Caco-2 (cell line): ENCODE data around the gene CFAP298. TPM values are rescaled to one million over a fixed set of nuclear protein-coding genes. Genes with fewer than 3 reads are reported as not detected.
"Not testable (repeated sequence)": the region's sequence is repeated elsewhere in the genome, so short reads cannot be mapped to it uniquely, and the experiment has no call there.

Source experiments
- BruUV-seq: library from RNA; stranded (reverse); fragments of 400-500 nt; replicated peaks from 2 replicates; lab custom pipeline; 2021; lab: Mats Ljungman, UMichigan
- CTCF ChIA-PET: fragments of 300-600 bp; sonication (Branson Sonifier 250); formaldehyde crosslinking; loops from one replicate; lab custom pipeline; 2022; ENCODE audit warnings: antibody characterized with exemption; lab: Charles Lee
- POLR2A ChIA-PET: fragments of 300-600 bp; sonication (Branson Sonifier 250); formaldehyde crosslinking; loops from one replicate; lab custom pipeline; 2022; ENCODE audit warnings: antibody characterized with exemption; lab: Charles Lee
- DNase-seq, 2 experiments: peaks; one replicate each; pipeline versions ENCODE4 v3.0.0 to v3.0.0-alpha.2; 2020 to 2022
- H3K27me3 ChIP-seq: replicated peaks from 2 replicates; pipeline ENCODE4 v1.6.0; 2011; ENCODE audit warnings: low read length; ENCODE audit not compliant: control insufficient read depth, insufficient read depth
- H3K36me3 ChIP-seq: 2 replicates; pipeline ENCODE4 v1.5.1; 2011; ENCODE audit warnings: low read length; ENCODE audit not compliant: control insufficient read depth, insufficient read depth
- H3K4me1 ChIP-seq: fragments of 250-450 bp; sonication (Bioruptor Pico); 2 replicates; pipeline ENCODE4 v1.5.1; 2020; ENCODE audit warnings: mild to moderate bottlenecking
- H3K4me3 ChIP-seq: 2 replicates; pipeline ENCODE4 v1.5.1; 2011; ENCODE audit warnings: low read depth, mild to moderate bottlenecking, control low read depth, low read length
- H3K9me3 ChIP-seq: fragments of 250-450 bp; sonication (Bioruptor Pico); 2 replicates; pipeline ENCODE4 v1.5.1; 2020; ENCODE audit warnings: mild to moderate bottlenecking, moderate library complexity
- H3K27ac Mint-ChIP-seq: one replicate; pipeline ENCODE4 v1.8.0; 2022; ENCODE audit warnings: mixed read lengths; ENCODE audit not compliant: unreplicated experiment
- H3K27me3 Mint-ChIP-seq: one replicate; pipeline ENCODE4 v1.8.0; 2022; ENCODE audit warnings: mixed read lengths; ENCODE audit not compliant: insufficient read depth, unreplicated experiment
- H3K36me3 Mint-ChIP-seq: one replicate; pipeline ENCODE4 v1.8.0; 2022; ENCODE audit warnings: mild to moderate bottlenecking, mixed read lengths; ENCODE audit not compliant: insufficient read depth, unreplicated experiment
- H3K4me1 Mint-ChIP-seq: one replicate; pipeline ENCODE4 v1.8.0; 2022; ENCODE audit warnings: low read depth, mixed read lengths; ENCODE audit not compliant: unreplicated experiment
- H3K4me3 Mint-ChIP-seq: one replicate; pipeline ENCODE4 v1.8.0; 2022; ENCODE audit warnings: mild to moderate bottlenecking, moderate library complexity, mixed read lengths; ENCODE audit not compliant: unreplicated experiment
- H3K9me3 Mint-ChIP-seq: one replicate; pipeline ENCODE4 v1.8.0; 2022; ENCODE audit warnings: mixed read lengths; ENCODE audit not compliant: unreplicated experiment
- intact Hi-C: fragments of 100-400 bp; cut with micrococcal nuclease; formaldehyde crosslinking; loops from one replicate; pipeline ENCODE4 v1.10.0; 2022; ENCODE audit not compliant: unreplicated experiment
- total RNA-seq: library from RNA; stranded (reverse); gene quantifications from 2 replicates; pipeline ENCODE4 v1.2.3, GENCODE V29; 2022
- TF ChIP-seq, protein P1 (sequence below), 2 experiments: fragments of 200-600 bp in 1 of 2; IDR thresholded peaks; 1 replicate in 1 of 2; 2 replicates in 1 of 2; pipeline versions ENCODE4 v1.5.1 to v1.8.0; 2011 to 2022; ENCODE audit warnings: antibody characterized with exemption in 1 of 2, control low read depth in 1 of 2, inconsistent platforms in 1 of 2, low read depth in 1 of 2, low read length in 1 of 2, mild to moderate bottlenecking in 1 of 2, moderate library complexity in 1 of 2; ENCODE audit not compliant: insufficient read depth in 1 of 2, severe bottlenecking in 1 of 2, unreplicated experiment in 1 of 2

CFAP298 gene
- total RNA-seq, 1 experiment from 2014 or later = 54.5 TPM

DNA sequence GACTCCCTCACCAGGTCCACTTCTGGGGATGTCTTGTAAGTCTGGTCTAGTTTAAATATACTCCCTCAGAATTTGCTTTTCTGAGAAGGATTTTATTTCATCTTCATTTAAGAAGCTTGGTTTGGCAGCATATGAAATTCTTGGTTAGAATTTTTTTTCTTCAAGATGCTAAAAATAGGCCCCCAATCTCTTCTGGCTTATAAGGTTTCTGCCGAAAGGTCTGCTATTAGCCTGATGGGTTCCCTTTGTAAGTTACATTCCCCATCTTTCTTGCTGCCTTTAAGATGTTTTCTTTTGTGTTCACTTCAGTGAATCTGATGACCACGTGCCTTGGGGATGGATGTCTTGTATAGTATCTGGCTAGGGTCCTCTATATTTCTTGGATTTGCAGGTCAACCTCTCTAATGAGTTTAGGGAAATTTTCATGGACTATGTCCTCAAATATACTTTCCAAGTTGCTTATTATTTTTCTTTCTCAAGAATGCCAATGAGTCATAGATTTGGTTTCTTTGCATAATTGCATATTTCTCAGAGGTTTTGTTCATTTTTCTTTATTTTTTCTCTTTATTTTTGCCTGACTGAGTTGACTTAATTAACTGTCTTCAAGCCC lies 46.2 kb downstream of the CFAP298 start:
- Mint-ChIP-seq H3K36me3 (no peaks in the 10 kb centered on the region), H3K9me3 (no peaks in the 10 kb centered on the region), H3K27ac (no peak overlapping the region), H3K27me3 (no peaks in the 10 kb centered on the region), H3K4me1 (no peaks in the 10 kb centered on the region), H3K4me3 (no peak overlapping the region)
- no peak overlapping the region for H3K4me3 ChIP-seq
- no peaks in the 10 kb centered on the region for H3K36me3 ChIP-seq
- no peaks in the 10 kb centered on the region for H3K27me3 ChIP-seq
- H3K4me1 ChIP-seq = peaks cover 5% of the 10 kb centered on the region; the same call in 1 of the 2 replicates
- intact Hi-C loops = loop anchor here (10.0 kb wide), 1 partner anchor 161 kb away; no protein-coding TSS in a partner anchor
- ChIA-PET CTCF (no interaction called here), POLR2A (no interaction called here)
- no peak for DNase-seq
- BruUV-seq = no TSS peak
- TF ChIP-seq, protein P1, sequence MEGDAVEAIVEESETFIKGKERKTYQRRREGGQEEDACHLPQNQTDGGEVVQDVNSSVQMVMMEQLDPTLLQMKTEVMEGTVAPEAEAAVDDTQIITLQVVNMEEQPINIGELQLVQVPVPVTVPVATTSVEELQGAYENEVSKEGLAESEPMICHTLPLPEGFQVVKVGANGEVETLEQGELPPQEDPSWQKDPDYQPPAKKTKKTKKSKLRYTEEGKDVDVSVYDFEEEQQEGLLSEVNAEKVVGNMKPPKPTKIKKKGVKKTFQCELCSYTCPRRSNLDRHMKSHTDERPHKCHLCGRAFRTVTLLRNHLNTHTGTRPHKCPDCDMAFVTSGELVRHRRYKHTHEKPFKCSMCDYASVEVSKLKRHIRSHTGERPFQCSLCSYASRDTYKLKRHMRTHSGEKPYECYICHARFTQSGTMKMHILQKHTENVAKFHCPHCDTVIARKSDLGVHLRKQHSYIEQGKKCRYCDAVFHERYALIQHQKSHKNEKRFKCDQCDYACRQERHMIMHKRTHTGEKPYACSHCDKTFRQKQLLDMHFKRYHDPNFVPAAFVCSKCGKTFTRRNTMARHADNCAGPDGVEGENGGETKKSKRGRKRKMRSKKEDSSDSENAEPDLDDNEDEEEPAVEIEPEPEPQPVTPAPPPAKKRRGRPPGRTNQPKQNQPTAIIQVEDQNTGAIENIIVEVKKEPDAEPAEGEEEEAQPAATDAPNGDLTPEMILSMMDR (IDR thresholded peaks at IDR 0.05; ENCODE audit: insufficient read depth in 1 of 2, low read depth in 1 of 2, low read length in 1 of 2, severe bottlenecking in 1 of 2, unreplicated experiment in 1 of 2) = no peak
- no peaks in the 10 kb centered on the region for H3K9me3 ChIP-seq

DNA sequence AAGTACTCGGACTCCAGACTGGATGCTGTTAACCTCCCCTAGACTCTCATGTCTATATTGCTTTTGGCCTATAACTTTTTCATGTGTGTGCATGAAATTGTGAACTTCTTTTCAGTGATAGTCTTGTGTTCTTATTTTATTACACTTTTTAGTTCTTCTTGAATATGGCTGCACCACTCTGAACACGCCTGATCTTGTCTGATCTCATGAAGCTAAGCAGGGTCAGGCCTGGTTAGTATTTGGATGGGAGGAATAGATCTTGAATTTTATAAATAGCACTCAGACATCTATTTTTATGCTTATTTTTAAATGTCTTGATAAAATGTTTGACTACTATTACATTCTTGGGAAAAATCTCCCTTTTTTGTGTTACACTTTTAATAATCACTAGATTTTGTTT lies 49.3 kb downstream of the CFAP298 start:
- H3K27me3 Mint-ChIP-seq = no peaks in the 10 kb centered on the region
- H3K4me1 Mint-ChIP-seq = no peaks in the 10 kb centered on the region
- no peaks in the 10 kb centered on the region for H3K27me3 ChIP-seq
- no peak overlapping the region for H3K4me3 Mint-ChIP-seq
- H3K36me3 ChIP-seq = no peaks in the 10 kb centered on the region
- H3K9me3 Mint-ChIP-seq = no peaks in the 10 kb centered on the region
- ChIA-PET CTCF (interaction anchor here (1.0 kb wide), 1 partner anchor 38 kb away, joined by 12 read pairs; no protein-coding TSS in a partner anchor), POLR2A (no interaction called here)
- TF ChIP-seq, protein P1 (IDR thresholded peaks at IDR 0.05; ENCODE audit: insufficient read depth in 1 of 2, low read depth in 1 of 2, low read length in 1 of 2, severe bottlenecking in 1 of 2, unreplicated experiment in 1 of 2) = no peak
- no peak overlapping the region for H3K4me3 ChIP-seq
- H3K27ac Mint-ChIP-seq = no peak overlapping the region
- no peaks in the 10 kb centered on the region for H3K36me3 Mint-ChIP-seq
- no peaks in the 10 kb centered on the region for H3K9me3 ChIP-seq
- no TSS peak for BruUV-seq
- H3K4me1 ChIP-seq = no peaks in the 10 kb centered on the region
- intact Hi-C loops = loop anchor here (10.0 kb wide), 1 partner anchor 158 kb away; no protein-coding TSS in a partner anchor
- DNase-seq = no peak

DNA sequence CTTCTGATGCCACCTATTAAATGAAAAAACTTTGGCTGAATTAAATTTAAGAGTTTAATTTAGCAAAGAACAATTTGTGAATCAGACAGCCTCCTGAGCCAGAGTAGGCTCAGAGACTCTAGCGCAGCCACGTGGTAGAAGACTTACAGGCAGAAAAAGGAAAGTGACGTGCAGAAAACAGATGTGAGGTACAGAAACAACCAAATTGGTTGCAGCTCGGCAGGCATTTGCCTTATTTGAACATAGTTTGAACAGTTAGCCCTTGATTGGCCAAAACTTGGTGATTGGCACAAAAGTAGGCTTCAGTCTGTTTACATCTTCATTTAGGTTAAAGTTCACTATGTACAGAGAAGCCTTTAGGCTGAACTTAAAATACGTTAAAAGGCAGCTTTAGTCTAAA lies 49.8 kb downstream of the CFAP298 start:
- Histone ChIP-seq H3K4me1 (no peaks in the 10 kb centered on the region), H3K27me3 (no peaks in the 10 kb centered on the region), H3K36me3 (no peaks in the 10 kb centered on the region), H3K4me3 (no peak overlapping the region), H3K9me3 (no peaks in the 10 kb centered on the region)
- intact Hi-C loops = loop anchor here (10.0 kb wide), 1 partner anchor 158 kb away; no protein-coding TSS in a partner anchor
- Mint-ChIP-seq H3K4me1 (no peaks in the 10 kb centered on the region), H3K27me3 (no peaks in the 10 kb centered on the region), H3K4me3 (no peak overlapping the region), H3K36me3 (no peaks in the 10 kb centered on the region), H3K27ac (no peak overlapping the region), H3K9me3 (no peaks in the 10 kb centered on the region)
- TF ChIP-seq, protein P1 (IDR thresholded peaks at IDR 0.05; ENCODE audit: insufficient read depth in 1 of 2, low read depth in 1 of 2, low read length in 1 of 2, severe bottlenecking in 1 of 2, unreplicated experiment in 1 of 2) = no peak
- ChIA-PET POLR2A (no interaction called here), CTCF (interaction anchor here (1.0 kb wide), 1 partner anchor 38 kb away, joined by 12 read pairs; no protein-coding TSS in a partner anchor)
- no peak for DNase-seq
- BruUV-seq = no TSS peak

DNA sequence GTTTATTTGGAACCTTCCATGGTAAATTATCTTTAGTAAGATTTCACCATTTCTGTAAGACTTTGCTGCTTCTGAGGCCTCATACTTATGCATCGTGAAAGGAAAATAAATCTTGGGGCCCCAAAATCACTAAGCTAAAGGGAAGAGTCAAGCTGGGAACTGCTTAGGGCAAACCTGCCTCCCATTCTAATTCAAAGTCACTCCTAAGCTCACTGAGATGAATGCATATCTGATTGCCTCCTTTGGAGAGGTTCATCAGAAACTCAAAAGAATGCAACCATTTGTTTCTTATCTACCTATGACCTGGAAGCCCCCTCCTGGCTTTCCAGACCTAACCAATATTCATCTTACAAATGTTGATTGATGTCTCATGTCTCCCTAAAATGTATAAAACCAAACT lies 50.7 kb downstream of the CFAP298 start:
- H3K27me3 ChIP-seq, POLR2A ChIA-PET, H3K4me1 Mint-ChIP-seq, H3K36me3 Mint-ChIP-seq, H3K9me3 ChIP-seq, H3K4me3 ChIP-seq, H3K27ac Mint-ChIP-seq, DNase-seq, H3K4me3 Mint-ChIP-seq, H3K9me3 Mint-ChIP-seq, H3K36me3 ChIP-seq, CTCF ChIA-PET, H3K4me1 ChIP-seq, H3K27me3 Mint-ChIP-seq, BruUV-seq: not testable (repeated sequence)
- intact Hi-C loops = loop anchor here (10.0 kb wide), 1 partner anchor 157 kb away; no protein-coding TSS in a partner anchor
